ENCODE results near the gene CLEC4A.
A peak's percentile ranks its signal among the peaks of the same experiment; 100 is the strongest.
"Not testable (repeated sequence)": the region's sequence is repeated elsewhere in the genome, so short reads cannot be mapped to it uniquely, and the experiment has no call there.

The CLEC4A gene

GRCh38 chr12:8123124-8123912 is at the start of gene CLEC4A:
CLEC4A (plus strand) TSS chr12:8123617; CDS start chr12:8123879, 262 bp downstream.
- no peaks in the 10 kb centered on the region for H3K9me3 Mint-ChIP-seq
- H3K4me3 Mint-ChIP-seq: peak within 1 kb of the TSS; percentile 82 to 83
- ATAC-seq (replicated peaks): peak; percentile 92 to 94
- no peaks in the 10 kb centered on the region for H3K27me3 Mint-ChIP-seq
- peak within 1 kb of the TSS; percentile 89 for H3K27ac Mint-ChIP-seq
- DNase-seq: peak; percentile 12
- H3K36me3 Mint-ChIP-seq: peaks cover 33 to 59% of the 10 kb centered on the region in 2 donors
- peaks cover 35 to 47% of the 10 kb centered on the region in 2 donors for H3K4me1 Mint-ChIP-seq

GRCh38 chr12:8075935-8076334 is 47.5 kb upstream of the CLEC4A start:
- Mint-ChIP-seq H3K27me3 (peaks cover 0 to 6% of the 10 kb centered on the region in 2 donors), H3K36me3 (no peaks in the 10 kb centered on the region), H3K27ac (no peak overlapping the region), H3K4me3 (no peak overlapping the region), H3K4me1 (peaks cover 11 to 15% of the 10 kb centered on the region in 2 donors), H3K9me3 (no peaks in the 10 kb centered on the region)
- no peak for DNase-seq
- no peak for ATAC-seq (replicated peaks)

- peaks cover 15% of the 10 kb centered on the region in 2 donors for H3K4me1 Mint-ChIP-seq
- H3K9me3 Mint-ChIP-seq: no peaks in the 10 kb centered on the region
- no peaks in the 10 kb centered on the region for H3K36me3 Mint-ChIP-seq
- DNase-seq (no peak), ATAC-seq (replicated peaks) (no peak)
- H3K4me3 Mint-ChIP-seq: no peak overlapping the region
- no peak overlapping the region for H3K27ac Mint-ChIP-seq
- H3K27me3 Mint-ChIP-seq: peaks cover 0 to 6% of the 10 kb centered on the region in 2 donors
Observed at GRCh38 chr12:8076366-8076765, 47.1 kb upstream of the CLEC4A start.

GRCh38 chr12:8077207-8077606 is 46.2 kb upstream of the CLEC4A start:
- DNase-seq (no peak), ATAC-seq (replicated peaks) (no peak)
- Mint-ChIP-seq H3K9me3 (no peaks in the 10 kb centered on the region), H3K27ac (no peak overlapping the region), H3K36me3 (no peaks in the 10 kb centered on the region), H3K4me3 (no peak overlapping the region), H3K4me1 (peaks cover 15% of the 10 kb centered on the region in 2 donors), H3K27me3 (no peaks in the 10 kb centered on the region)

- H3K9me3 Mint-ChIP-seq: no peaks in the 10 kb centered on the region
- peaks cover 18 to 23% of the 10 kb centered on the region in 2 donors for H3K4me1 Mint-ChIP-seq
- DNase-seq (no peak), ATAC-seq (replicated peaks) (no peak)
- H3K4me3 Mint-ChIP-seq: no peak overlapping the region
- H3K27me3 Mint-ChIP-seq: no peaks in the 10 kb centered on the region
- H3K27ac Mint-ChIP-seq: peak overlapping the region; percentile 20
- peaks cover 0 to 4% of the 10 kb centered on the region in 2 donors for H3K36me3 Mint-ChIP-seq
Observed at GRCh38 chr12:8078398-8078797, 45.0 kb upstream of the CLEC4A start.

GRCh38 chr12:8078916-8079315 is 44.5 kb upstream of the CLEC4A start:
- Mint-ChIP-seq H3K4me3 (no peak overlapping the region), H3K4me1 (peaks cover 19 to 28% of the 10 kb centered on the region in 2 donors), H3K27ac (peak overlapping the region; percentile 20), H3K36me3 (peaks cover under 1 to 6% of the 10 kb centered on the region in 2 donors), H3K27me3 (no peaks in the 10 kb centered on the region), H3K9me3 (no peaks in the 10 kb centered on the region)
- DNase-seq: no peak
- no peak for ATAC-seq (replicated peaks)

- no peak for ATAC-seq (replicated peaks)
- Mint-ChIP-seq H3K4me3 (peak overlapping the region; percentile 9 to 30), H3K27ac (peak overlapping the region; percentile 84), H3K36me3 (peaks cover 2 to 15% of the 10 kb centered on the region in 2 donors), H3K9me3 (no peaks in the 10 kb centered on the region), H3K27me3 (no peaks in the 10 kb centered on the region), H3K4me1 (peaks cover 26 to 39% of the 10 kb centered on the region in 2 donors)
- DNase-seq: no peak
Observed at GRCh38 chr12:8080120-8080519, 43.3 kb upstream of the CLEC4A start.

GRCh38 chr12:8081251-8081920 is 42.0 kb upstream of the CLEC4A start:
- Mint-ChIP-seq H3K4me3 (peak overlapping the region; percentile 92 to 99), H3K36me3 (peaks cover 13 to 18% of the 10 kb centered on the region in 2 donors), H3K4me1 (peaks cover 29 to 46% of the 10 kb centered on the region in 2 donors), H3K9me3 (no peaks in the 10 kb centered on the region), H3K27me3 (no peaks in the 10 kb centered on the region), H3K27ac (peak overlapping the region; percentile 97)
- ATAC-seq (replicated peaks): peak; percentile 12 to 22
- no peak for DNase-seq

- H3K36me3 Mint-ChIP-seq: peaks cover 17 to 22% of the 10 kb centered on the region in 2 donors
- no peak for DNase-seq
- H3K27ac Mint-ChIP-seq: peak overlapping the region; percentile 97
- H3K9me3 Mint-ChIP-seq: no peaks in the 10 kb centered on the region
- H3K4me1 Mint-ChIP-seq: peaks cover 29 to 49% of the 10 kb centered on the region in 2 donors
- H3K27me3 Mint-ChIP-seq: no peaks in the 10 kb centered on the region
- H3K4me3 Mint-ChIP-seq: peak overlapping the region; percentile 92 to 99
- ATAC-seq (replicated peaks): no peak
Observed at GRCh38 chr12:8082808-8083100, 40.7 kb upstream of the CLEC4A start.

GRCh38 chr12:8084351-8084750 is 39.1 kb upstream of the CLEC4A start:
- DNase-seq; H3K27me3 Mint-ChIP-seq; H3K9me3 Mint-ChIP-seq; ATAC-seq (replicated peaks): not testable (repeated sequence)
- Mint-ChIP-seq H3K36me3 (peaks cover 22 to 29% of the 10 kb centered on the region in 2 donors), H3K27ac (peak overlapping the region; percentile 56), H3K4me1 (peaks cover 34 to 58% of the 10 kb centered on the region in 2 donors), H3K4me3 (peak overlapping the region; percentile 33 to 68)

GRCh38 chr12:8087666-8088065 is 35.8 kb upstream of the CLEC4A start:
- DNase-seq (no peak), ATAC-seq (replicated peaks) (no peak)
- Mint-ChIP-seq H3K4me3 (no peak overlapping the region), H3K4me1 (peaks cover 23 to 47% of the 10 kb centered on the region in 2 donors), H3K27me3 (no peaks in the 10 kb centered on the region), H3K36me3 (peaks cover 37 to 53% of the 10 kb centered on the region in 2 donors), H3K9me3 (no peaks in the 10 kb centered on the region), H3K27ac (peak overlapping the region; percentile 1)

GRCh38 chr12:8088574-8088973 is 34.8 kb upstream of the CLEC4A start:
- H3K4me3 Mint-ChIP-seq: peak overlapping the region; percentile 24 to 26
- ATAC-seq (replicated peaks) (peak; percentile 73 to 83), DNase-seq (no peak)
- peak overlapping the region; percentile 86 for H3K27ac Mint-ChIP-seq
- no peaks in the 10 kb centered on the region for H3K27me3 Mint-ChIP-seq
- H3K36me3 Mint-ChIP-seq: peaks cover 46 to 61% of the 10 kb centered on the region in 2 donors
- no peaks in the 10 kb centered on the region for H3K9me3 Mint-ChIP-seq
- peaks cover 20 to 38% of the 10 kb centered on the region in 2 donors for H3K4me1 Mint-ChIP-seq

GRCh38 chr12:8089277-8089676 is 34.1 kb upstream of the CLEC4A start:
- H3K27me3 Mint-ChIP-seq; H3K27ac Mint-ChIP-seq; ATAC-seq (replicated peaks); H3K4me3 Mint-ChIP-seq; DNase-seq; H3K9me3 Mint-ChIP-seq: not testable (repeated sequence)
- Mint-ChIP-seq H3K4me1 (peaks cover 15 to 31% of the 10 kb centered on the region in 2 donors), H3K36me3 (peaks cover 44 to 56% of the 10 kb centered on the region in 2 donors)

- Mint-ChIP-seq H3K27ac (no peak overlapping the region), H3K27me3 (no peaks in the 10 kb centered on the region), H3K36me3 (peaks cover 46 to 54% of the 10 kb centered on the region in 2 donors), H3K4me1 (peaks cover 12 to 27% of the 10 kb centered on the region in 2 donors), H3K4me3 (no peak overlapping the region), H3K9me3 (no peaks in the 10 kb centered on the region)
- no peak for DNase-seq
- no peak for ATAC-seq (replicated peaks)
Observed at GRCh38 chr12:8089716-8090115, 33.7 kb upstream of the CLEC4A start.

- Mint-ChIP-seq H3K4me3 (no peak overlapping the region), H3K9me3 (no peaks in the 10 kb centered on the region), H3K27me3 (no peaks in the 10 kb centered on the region), H3K4me1 (peaks cover 6 to 8% of the 10 kb centered on the region in 2 donors), H3K27ac (no peak overlapping the region), H3K36me3 (peaks cover 46 to 70% of the 10 kb centered on the region in 2 donors)
- ATAC-seq (replicated peaks) (no peak), DNase-seq (no peak)
Observed at GRCh38 chr12:8093291-8093690, 30.1 kb upstream of the CLEC4A start.
